WTC11 (cell line): ENCODE data around the gene MAP7D1. TPM values are rescaled to one million over a fixed set of nuclear protein-coding genes. Genes with fewer than 3 reads are reported as not detected.
A peak's percentile ranks its signal among the peaks of the same experiment; 100 is the strongest.

Experiments used
- ATAC-seq: fragments of 200-7000 bp; cut with Tn5 transposase; 2 replicates; pipeline ENCODE4 v1.10.0; 2021; ENCODE audit warnings: mild to moderate bottlenecking, moderate library complexity
- CTCF ChIA-PET: fragments of 300-600 bp; sonication (Branson Sonifier 250); formaldehyde crosslinking; loops from one replicate; lab custom pipeline; 2021; ENCODE audit warnings: antibody characterized with exemption; lab: Charles Lee
- POLR2A ChIA-PET: fragments of 350-600 bp; sonication (Branson Sonifier 250); formaldehyde crosslinking; loops from one replicate; lab custom pipeline; 2021; ENCODE audit warnings: antibody characterized with exemption; lab: Charles Lee
- DNase-seq: peaks from one replicate; pipeline ENCODE4 v3.0.0; 2021; ENCODE audit warnings: low spot score
- H3K27ac Mint-ChIP-seq: 2 replicates; pipeline ENCODE4 v1.8.0; 2021; ENCODE audit warnings: mixed read lengths
- H3K27me3 Mint-ChIP-seq: 2 replicates; pipeline ENCODE4 v1.8.0; 2021; ENCODE audit warnings: low read depth, mild to moderate bottlenecking, moderate library complexity, mixed read lengths
- H3K36me3 Mint-ChIP-seq: 2 replicates; pipeline ENCODE4 v1.8.0; 2021; ENCODE audit warnings: mixed read lengths
- H3K4me1 Mint-ChIP-seq: 2 replicates; pipeline ENCODE4 v1.8.0; 2022; ENCODE audit warnings: mixed read lengths
- H3K4me3 Mint-ChIP-seq: 2 replicates; pipeline ENCODE4 v1.8.0; 2021; ENCODE audit warnings: mild to moderate bottlenecking, moderate library complexity, mixed read lengths
- H3K9me3 Mint-ChIP-seq: 2 replicates; pipeline ENCODE4 v1.8.0; 2021; ENCODE audit warnings: mixed read lengths
- CBFB ChIP-seq: sonication (generic); formaldehyde crosslinking; IDR thresholded peaks from 2 replicates; pipeline ENCODE4 v1.8.1; 2022; ENCODE audit warnings: mild to moderate bottlenecking, low read depth, missing genetic modification reagents
- CREB1 ChIP-seq: sonication (generic); formaldehyde crosslinking; IDR thresholded peaks from 2 replicates; pipeline ENCODE4 v1.8.0; 2023; ENCODE audit warnings: mild to moderate bottlenecking, missing genetic modification reagents
- ETV6 ChIP-seq: sonication (generic); formaldehyde crosslinking; IDR thresholded peaks from 2 replicates; pipeline ENCODE4 v1.8.1; 2022; ENCODE audit warnings: mild to moderate bottlenecking, missing genetic modification reagents
- FOXP1 ChIP-seq: sonication (generic); formaldehyde crosslinking; IDR thresholded peaks from 2 replicates; pipeline ENCODE4 v1.8.0; 2022; ENCODE audit warnings: missing genetic modification reagents, mild to moderate bottlenecking, moderate library complexity, borderline replicate concordance
- HMGA2 ChIP-seq: fragments of 250-450 bp; sonication (Bioruptor Pico); IDR thresholded peaks from 2 replicates; pipeline ENCODE4 v1.4.0; 2021; ENCODE audit warnings: mild to moderate bottlenecking, moderate library complexity
- JAZF1 ChIP-seq: fragments of 250-450 bp; sonication (Bioruptor Pico); IDR thresholded peaks from 2 replicates; pipeline ENCODE4 v1.9.0; 2021; ENCODE audit warnings: moderate library complexity, mild to moderate bottlenecking, inconsistent platforms
- JUN ChIP-seq: sonication (generic); formaldehyde crosslinking; IDR thresholded peaks from 2 replicates; pipeline ENCODE4 v1.8.0; 2023; ENCODE audit warnings: mild to moderate bottlenecking, missing genetic modification reagents
- MXD4 ChIP-seq: fragments of 250-450 bp; sonication (Bioruptor Pico); IDR thresholded peaks from 2 replicates; pipeline ENCODE4 v1.8.0; 2021; ENCODE audit warnings: mild to moderate bottlenecking, moderate library complexity, borderline replicate concordance
- NFE2L1 ChIP-seq: sonication (generic); formaldehyde crosslinking; IDR thresholded peaks from 2 replicates; pipeline ENCODE4 v1.8.1; 2023; ENCODE audit warnings: missing genetic modification reagents
- NFYB ChIP-seq: sonication (generic); formaldehyde crosslinking; conservative IDR thresholded peaks from 2 replicates; pipeline ENCODE4 v1.8.0; 2022; ENCODE audit warnings: low read depth, missing genetic modification reagents
- OVOL2 ChIP-seq: fragments of 250-450 bp; sonication (Bioruptor Pico); IDR thresholded peaks from 2 replicates; pipeline ENCODE4 v1.9.0; 2021; ENCODE audit warnings: mild to moderate bottlenecking, borderline replicate concordance
- SP1 ChIP-seq: sonication (generic); formaldehyde crosslinking; conservative IDR thresholded peaks from 2 replicates; pipeline ENCODE4 v1.8.1; 2022; ENCODE audit warnings: missing genetic modification reagents
- TEAD1 ChIP-seq: sonication (generic); formaldehyde crosslinking; IDR thresholded peaks from 2 replicates; pipeline ENCODE4 v1.8.0; 2022; ENCODE audit warnings: mild to moderate bottlenecking, missing genetic modification reagents
- ZBTB21 ChIP-seq: sonication (generic); formaldehyde crosslinking; IDR thresholded peaks from 2 replicates; pipeline ENCODE4 v1.8.1; 2023; ENCODE audit warnings: mild to moderate bottlenecking, missing genetic modification reagents, borderline replicate concordance
- ZNF121 ChIP-seq: sonication (generic); formaldehyde crosslinking; IDR thresholded peaks from 2 replicates; pipeline ENCODE4 v1.8.0; 2023; ENCODE audit warnings: missing genetic modification reagents
- ZNF232 ChIP-seq: sonication (generic); formaldehyde crosslinking; IDR thresholded peaks from 2 replicates; pipeline ENCODE4 v1.8.0; 2022; ENCODE audit warnings: mild to moderate bottlenecking, missing genetic modification reagents
- ZNF416 ChIP-seq: fragments of 250-450 bp; sonication (Bioruptor Pico); IDR thresholded peaks from 2 replicates; pipeline ENCODE4 v1.9.0; 2021; ENCODE audit warnings: mild to moderate bottlenecking, inconsistent platforms
- total RNA-seq: library from RNA; stranded (reverse); gene quantifications from 3 replicates; pipeline ENCODE4 v1.2.3, GENCODE V29; 2021
- TF ChIP-seq, protein P1 (sequence below): sonication (generic); formaldehyde crosslinking; IDR thresholded peaks from 2 replicates; pipeline ENCODE4 v1.8.1; 2023; ENCODE audit warnings: mild to moderate bottlenecking, missing genetic modification reagents, borderline replicate concordance
- TF ChIP-seq, protein P2 (sequence below): fragments of 250-450 bp; sonication (Bioruptor Pico); IDR thresholded peaks from 2 replicates; pipeline ENCODE4 v1.9.0; 2021; ENCODE audit warnings: mild to moderate bottlenecking
- TF ChIP-seq, protein P3 (sequence below): sonication (generic); formaldehyde crosslinking; IDR thresholded peaks from 2 replicates; pipeline ENCODE4 v1.8.0; 2022; ENCODE audit warnings: mild to moderate bottlenecking, missing genetic modification reagents
- TF ChIP-seq, protein P4 (sequence below): fragments of 200-600 bp; IDR thresholded peaks from 2 replicates; pipeline ENCODE4 v1.8.0; 2022; ENCODE audit warnings: antibody characterized with exemption
- TF ChIP-seq, protein P5 (sequence below): sonication (generic); formaldehyde crosslinking; conservative IDR thresholded peaks from 2 replicates; pipeline ENCODE4 v1.8.1; 2022; ENCODE audit warnings: mild to moderate bottlenecking, missing genetic modification reagents
- TF ChIP-seq, protein P6 (sequence below): sonication (generic); formaldehyde crosslinking; IDR thresholded peaks from 2 replicates; pipeline ENCODE4 v1.8.1; 2023; ENCODE audit warnings: mild to moderate bottlenecking, missing genetic modification reagents, moderate library complexity
- TF ChIP-seq, protein P7 (sequence below): sonication (generic); formaldehyde crosslinking; IDR thresholded peaks from 2 replicates; pipeline ENCODE4 v1.8.1; 2022; ENCODE audit warnings: mild to moderate bottlenecking, moderate library complexity, missing genetic modification reagents

Gene MAP7D1
- total RNA-seq, 1 experiment from 2014 or later = 88.7 TPM

DNA sequence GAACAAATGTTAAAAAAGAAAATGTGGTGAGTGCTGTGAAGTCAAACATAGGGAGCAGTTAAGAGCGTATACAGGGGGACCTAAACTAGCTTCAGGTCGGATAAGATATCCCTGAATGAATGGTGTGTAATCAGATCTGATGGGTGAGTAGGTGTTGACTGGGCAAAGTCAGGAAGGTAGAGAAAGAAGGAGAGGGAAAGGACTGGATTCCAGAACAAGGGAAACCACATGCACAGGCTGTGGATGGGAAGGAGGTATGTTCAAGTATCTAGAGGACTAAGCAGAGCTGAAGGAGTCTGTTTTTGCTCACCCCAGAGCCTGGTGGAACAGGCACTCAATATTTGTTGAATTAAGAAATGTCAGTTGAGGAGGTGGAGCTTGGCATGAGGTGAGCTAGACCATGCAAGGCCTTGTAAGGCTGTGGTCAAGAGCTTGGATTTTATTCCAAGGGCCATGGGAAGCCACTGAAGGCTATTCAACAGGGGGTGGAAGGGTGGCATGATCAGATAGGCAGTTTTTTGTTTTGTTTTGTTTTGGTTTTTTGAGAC, 27.4 kb downstream of the MAP7D1 start:
- no peak for ATAC-seq
- no peaks in the 10 kb centered on the region for H3K27me3 Mint-ChIP-seq
- H3K9me3 Mint-ChIP-seq = no peaks in the 10 kb centered on the region
- POLR2A ChIA-PET = interaction anchor here (0.7 to 1.3 kb wide), 7 partner anchors 34 to 318 kb away, joined by 3 to 10 read pairs (median 4); partner anchors contain the start of genes SH3D21 and TRAPPC3
- H3K36me3 Mint-ChIP-seq = peaks cover 17% of the 10 kb centered on the region
- CTCF ChIA-PET = interaction anchor here (0.5 to 2.2 kb wide), 13 partner anchors 10 to 159 kb away, joined by 3 to 19 read pairs (median 5); partner anchors contain the start of genes MAP7D1, THRAP3 and TRAPPC3
- no peak for DNase-seq
- H3K4me1 Mint-ChIP-seq = peaks cover 24% of the 10 kb centered on the region
- H3K27ac Mint-ChIP-seq = peak overlapping the region; percentile 47
- TF ChIP-seq TEAD1 (CRISPR knock-in tag) = no peak
- TF ChIP-seq NFYB (CRISPR knock-in tag) = no peak
- no peak for TF ChIP-seq HMGA2 (CRISPR knock-in tag)
- TF ChIP-seq JUN (CRISPR knock-in tag) = no peak
- TF ChIP-seq NFE2L1 (CRISPR knock-in tag) = no peak
- TF ChIP-seq, protein P1, sequence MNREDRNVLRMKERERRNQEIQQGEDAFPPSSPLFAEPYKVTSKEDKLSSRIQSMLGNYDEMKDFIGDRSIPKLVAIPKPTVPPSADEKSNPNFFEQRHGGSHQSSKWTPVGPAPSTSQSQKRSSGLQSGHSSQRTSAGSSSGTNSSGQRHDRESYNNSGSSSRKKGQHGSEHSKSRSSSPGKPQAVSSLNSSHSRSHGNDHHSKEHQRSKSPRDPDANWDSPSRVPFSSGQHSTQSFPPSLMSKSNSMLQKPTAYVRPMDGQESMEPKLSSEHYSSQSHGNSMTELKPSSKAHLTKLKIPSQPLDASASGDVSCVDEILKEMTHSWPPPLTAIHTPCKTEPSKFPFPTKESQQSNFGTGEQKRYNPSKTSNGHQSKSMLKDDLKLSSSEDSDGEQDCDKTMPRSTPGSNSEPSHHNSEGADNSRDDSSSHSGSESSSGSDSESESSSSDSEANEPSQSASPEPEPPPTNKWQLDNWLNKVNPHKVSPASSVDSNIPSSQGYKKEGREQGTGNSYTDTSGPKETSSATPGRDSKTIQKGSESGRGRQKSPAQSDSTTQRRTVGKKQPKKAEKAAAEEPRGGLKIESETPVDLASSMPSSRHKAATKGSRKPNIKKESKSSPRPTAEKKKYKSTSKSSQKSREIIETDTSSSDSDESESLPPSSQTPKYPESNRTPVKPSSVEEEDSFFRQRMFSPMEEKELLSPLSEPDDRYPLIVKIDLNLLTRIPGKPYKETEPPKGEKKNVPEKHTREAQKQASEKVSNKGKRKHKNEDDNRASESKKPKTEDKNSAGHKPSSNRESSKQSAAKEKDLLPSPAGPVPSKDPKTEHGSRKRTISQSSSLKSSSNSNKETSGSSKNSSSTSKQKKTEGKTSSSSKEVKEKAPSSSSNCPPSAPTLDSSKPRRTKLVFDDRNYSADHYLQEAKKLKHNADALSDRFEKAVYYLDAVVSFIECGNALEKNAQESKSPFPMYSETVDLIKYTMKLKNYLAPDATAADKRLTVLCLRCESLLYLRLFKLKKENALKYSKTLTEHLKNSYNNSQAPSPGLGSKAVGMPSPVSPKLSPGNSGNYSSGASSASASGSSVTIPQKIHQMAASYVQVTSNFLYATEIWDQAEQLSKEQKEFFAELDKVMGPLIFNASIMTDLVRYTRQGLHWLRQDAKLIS (CRISPR knock-in tag) = no peak
- no peak for TF ChIP-seq ZBTB21 (CRISPR knock-in tag)
- no peak for TF ChIP-seq ZNF121 (CRISPR knock-in tag)
- TF ChIP-seq ETV6 (CRISPR knock-in tag) = no peak
- TF ChIP-seq, all 79 proteins: peak for 0
- H3K4me3 Mint-ChIP-seq = no peak overlapping the region

DNA sequence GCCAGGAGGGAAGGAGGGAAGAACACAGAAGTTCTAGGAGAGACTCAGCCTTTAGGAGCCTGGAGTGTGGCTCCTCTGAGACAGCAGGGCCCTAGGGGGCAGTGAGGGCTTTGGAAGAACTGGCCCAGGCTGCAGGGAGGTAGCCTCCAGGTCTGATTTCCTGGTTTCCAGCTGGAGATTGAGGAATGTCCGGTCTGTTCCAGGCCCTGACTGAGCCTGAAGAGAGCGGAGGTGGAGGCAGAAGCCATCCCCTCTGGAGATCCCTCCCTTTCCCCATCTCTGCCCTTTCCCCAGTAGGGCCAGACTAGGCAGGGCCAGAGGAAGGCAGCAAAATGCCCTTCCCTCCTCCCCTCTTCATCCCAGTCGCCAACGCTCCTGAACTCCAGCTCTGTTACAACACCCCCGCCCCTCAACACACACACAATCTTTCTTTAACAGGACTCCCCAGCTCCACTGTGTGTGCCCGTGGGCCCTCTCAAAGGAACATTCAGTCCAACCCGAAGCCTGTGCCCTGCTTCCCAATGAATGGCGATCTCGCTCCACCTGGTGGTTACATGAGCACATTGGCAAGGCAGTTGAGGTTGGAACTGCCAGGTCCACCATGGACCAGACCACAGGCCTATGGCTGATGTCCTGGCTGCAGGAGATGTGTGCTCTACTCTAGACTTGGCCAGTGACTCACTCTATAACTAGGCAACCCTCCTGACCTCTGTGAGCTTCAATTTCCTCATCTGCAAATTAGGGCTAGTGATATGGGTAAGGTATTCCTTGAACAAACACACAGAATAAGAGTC, 32.0 kb downstream of the MAP7D1 start:
- Mint-ChIP-seq H3K4me1 (peaks cover 15% of the 10 kb centered on the region), H3K4me3 (peak overlapping the region; percentile 56), H3K27me3 (no peaks in the 10 kb centered on the region), H3K36me3 (no peaks in the 10 kb centered on the region), H3K9me3 (no peaks in the 10 kb centered on the region), H3K27ac (peak overlapping the region; percentile 94)
- DNase-seq = peak; percentile 86
- peak; percentile 94 for ATAC-seq
- CTCF ChIA-PET = interaction anchor here (0.6 to 4.8 kb wide), 37 partner anchors 9 to 330 kb away, joined by 3 to 213 read pairs (median 6); partner anchors contain the start of genes MAP7D1, MRPS15, SH3D21 and THRAP3
- POLR2A ChIA-PET = interaction anchor here (0.5 to 2.4 kb wide), 7 partner anchors 10 to 38 kb away, joined by 3 to 25 read pairs (median 5); partner anchors contain the start of genes MAP7D1, THRAP3 and TRAPPC3
- TF ChIP-seq ZNF232 (CRISPR knock-in tag) (peak; percentile 4; the same call in 1 of the 2 replicates), SP1 (CRISPR knock-in tag) (peak; percentile 21; the same call in 1 of the 2 replicates), JAZF1 (CRISPR knock-in tag) (no peak), OVOL2 (CRISPR knock-in tag) (no peak), HMGA2 (CRISPR knock-in tag) (no peak), ZNF416 (no peak), TEAD1 (CRISPR knock-in tag) (peak; percentile 64), ZNF121 (CRISPR knock-in tag) (peak; percentile 94), FOXP1 (CRISPR knock-in tag) (0 out of 2 replicates have a peak, but pooled peaks have one; percentile 45), CREB1 (CRISPR knock-in tag) (no peak), CBFB (CRISPR knock-in tag) (no peak), MXD4 (CRISPR knock-in tag) (no peak)
- TF ChIP-seq, protein P2, sequence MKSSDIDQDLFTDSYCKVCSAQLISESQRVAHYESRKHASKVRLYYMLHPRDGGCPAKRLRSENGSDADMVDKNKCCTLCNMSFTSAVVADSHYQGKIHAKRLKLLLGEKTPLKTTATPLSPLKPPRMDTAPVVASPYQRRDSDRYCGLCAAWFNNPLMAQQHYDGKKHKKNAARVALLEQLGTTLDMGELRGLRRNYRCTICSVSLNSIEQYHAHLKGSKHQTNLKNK (CRISPR knock-in tag) = no peak
- TF ChIP-seq, protein P3, sequence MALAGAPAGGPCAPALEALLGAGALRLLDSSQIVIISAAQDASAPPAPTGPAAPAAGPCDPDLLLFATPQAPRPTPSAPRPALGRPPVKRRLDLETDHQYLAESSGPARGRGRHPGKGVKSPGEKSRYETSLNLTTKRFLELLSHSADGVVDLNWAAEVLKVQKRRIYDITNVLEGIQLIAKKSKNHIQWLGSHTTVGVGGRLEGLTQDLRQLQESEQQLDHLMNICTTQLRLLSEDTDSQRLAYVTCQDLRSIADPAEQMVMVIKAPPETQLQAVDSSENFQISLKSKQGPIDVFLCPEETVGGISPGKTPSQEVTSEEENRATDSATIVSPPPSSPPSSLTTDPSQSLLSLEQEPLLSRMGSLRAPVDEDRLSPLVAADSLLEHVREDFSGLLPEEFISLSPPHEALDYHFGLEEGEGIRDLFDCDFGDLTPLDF (CRISPR knock-in tag) = no peak
- TF ChIP-seq, protein P4, sequence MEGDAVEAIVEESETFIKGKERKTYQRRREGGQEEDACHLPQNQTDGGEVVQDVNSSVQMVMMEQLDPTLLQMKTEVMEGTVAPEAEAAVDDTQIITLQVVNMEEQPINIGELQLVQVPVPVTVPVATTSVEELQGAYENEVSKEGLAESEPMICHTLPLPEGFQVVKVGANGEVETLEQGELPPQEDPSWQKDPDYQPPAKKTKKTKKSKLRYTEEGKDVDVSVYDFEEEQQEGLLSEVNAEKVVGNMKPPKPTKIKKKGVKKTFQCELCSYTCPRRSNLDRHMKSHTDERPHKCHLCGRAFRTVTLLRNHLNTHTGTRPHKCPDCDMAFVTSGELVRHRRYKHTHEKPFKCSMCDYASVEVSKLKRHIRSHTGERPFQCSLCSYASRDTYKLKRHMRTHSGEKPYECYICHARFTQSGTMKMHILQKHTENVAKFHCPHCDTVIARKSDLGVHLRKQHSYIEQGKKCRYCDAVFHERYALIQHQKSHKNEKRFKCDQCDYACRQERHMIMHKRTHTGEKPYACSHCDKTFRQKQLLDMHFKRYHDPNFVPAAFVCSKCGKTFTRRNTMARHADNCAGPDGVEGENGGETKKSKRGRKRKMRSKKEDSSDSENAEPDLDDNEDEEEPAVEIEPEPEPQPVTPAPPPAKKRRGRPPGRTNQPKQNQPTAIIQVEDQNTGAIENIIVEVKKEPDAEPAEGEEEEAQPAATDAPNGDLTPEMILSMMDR = peak; percentile 70
- TF ChIP-seq, protein P5, sequence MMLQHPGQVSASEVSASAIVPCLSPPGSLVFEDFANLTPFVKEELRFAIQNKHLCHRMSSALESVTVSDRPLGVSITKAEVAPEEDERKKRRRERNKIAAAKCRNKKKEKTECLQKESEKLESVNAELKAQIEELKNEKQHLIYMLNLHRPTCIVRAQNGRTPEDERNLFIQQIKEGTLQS (CRISPR knock-in tag) = no peak
- TF ChIP-seq, protein P6, sequence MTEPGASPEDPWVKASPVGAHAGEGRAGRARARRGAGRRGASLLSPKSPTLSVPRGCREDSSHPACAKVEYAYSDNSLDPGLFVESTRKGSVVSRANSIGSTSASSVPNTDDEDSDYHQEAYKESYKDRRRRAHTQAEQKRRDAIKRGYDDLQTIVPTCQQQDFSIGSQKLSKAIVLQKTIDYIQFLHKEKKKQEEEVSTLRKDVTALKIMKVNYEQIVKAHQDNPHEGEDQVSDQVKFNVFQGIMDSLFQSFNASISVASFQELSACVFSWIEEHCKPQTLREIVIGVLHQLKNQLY (CRISPR knock-in tag) = no peak
- TF ChIP-seq, protein P7, sequence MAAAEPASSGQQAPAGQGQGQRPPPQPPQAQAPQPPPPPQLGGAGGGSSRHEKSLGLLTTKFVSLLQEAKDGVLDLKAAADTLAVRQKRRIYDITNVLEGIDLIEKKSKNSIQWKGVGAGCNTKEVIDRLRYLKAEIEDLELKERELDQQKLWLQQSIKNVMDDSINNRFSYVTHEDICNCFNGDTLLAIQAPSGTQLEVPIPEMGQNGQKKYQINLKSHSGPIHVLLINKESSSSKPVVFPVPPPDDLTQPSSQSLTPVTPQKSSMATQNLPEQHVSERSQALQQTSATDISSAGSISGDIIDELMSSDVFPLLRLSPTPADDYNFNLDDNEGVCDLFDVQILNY (CRISPR knock-in tag) = no peak
